ENCODE results near the gene NADSYN1. TPM values are rescaled to one million over a fixed set of nuclear protein-coding genes. Genes with fewer than 3 reads are reported as not detected.

NADSYN1 gene
- total RNA-seq, 1 donor from 2014 or later, result 91.3 TPM

DNA sequence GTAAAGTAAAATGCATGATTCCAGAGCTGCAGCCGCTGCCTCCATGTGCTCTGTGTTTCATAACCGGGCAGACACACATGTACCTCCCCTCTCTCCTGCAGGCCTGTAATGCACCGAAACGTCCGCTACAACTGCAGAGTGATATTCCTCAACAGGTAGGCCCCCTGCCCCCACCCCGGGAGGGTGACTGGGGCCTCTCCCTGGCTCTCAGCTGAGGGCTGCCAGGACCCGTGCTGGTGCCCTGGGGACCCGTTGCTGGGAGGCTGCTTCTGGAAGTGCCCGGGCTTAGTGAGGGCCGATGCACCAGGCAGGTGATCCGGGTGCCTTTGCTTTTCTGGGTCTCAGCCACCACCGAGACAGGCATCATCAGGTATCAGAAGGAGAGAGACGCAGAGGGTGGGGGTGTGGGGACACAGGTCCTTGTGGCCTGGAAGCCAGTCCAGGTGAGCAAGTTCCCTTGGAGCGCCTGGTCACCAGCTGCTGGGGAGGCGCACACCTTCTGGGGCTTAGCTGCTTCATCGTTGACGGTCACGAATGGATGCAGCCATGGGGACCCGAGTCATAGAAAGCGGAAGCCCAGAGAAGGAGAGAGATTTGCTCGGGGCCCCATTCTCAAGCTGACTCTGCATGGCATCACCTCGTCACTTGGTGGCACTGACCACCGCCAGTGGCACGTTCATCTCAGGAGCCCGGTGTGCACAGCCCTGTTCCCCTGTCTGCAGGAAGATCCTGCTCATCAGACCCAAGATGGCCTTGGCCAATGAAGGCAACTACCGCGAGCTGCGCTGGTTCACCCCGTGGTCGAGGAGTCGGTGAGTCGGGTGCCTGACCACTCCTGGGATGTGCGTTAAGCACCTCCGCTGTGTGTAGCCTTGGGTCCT, 10.6 kb downstream of the NADSYN1 start:
- no peak overlapping the region for H3K4me3 ChIP-seq
- intact Hi-C loops (cut with DNase I), result no loop called here
- no peak for TF ChIP-seq CTCF (IDR thresholded peaks at IDR 0.05)
- DNase-seq, result no peak
- no peaks in the 10 kb centered on the region for H3K27me3 ChIP-seq
- H3K27ac ChIP-seq, result no peak overlapping the region
- no peaks in the 10 kb centered on the region for H3K9me3 ChIP-seq
- H3K36me3 ChIP-seq, result peaks cover 75% of the 10 kb centered on the region
- no peak for ATAC-seq
- H3K4me1 ChIP-seq, result no peaks in the 10 kb centered on the region

- Histone ChIP-seq H3K27me3 (no peaks in the 10 kb centered on the region), H3K36me3 (peaks cover 60% of the 10 kb centered on the region), H3K4me1 (no peaks in the 10 kb centered on the region), H3K9me3 (no peaks in the 10 kb centered on the region), H3K4me3 (no peak overlapping the region), H3K27ac (no peak overlapping the region)
- no peak for TF ChIP-seq CTCF (IDR thresholded peaks at IDR 0.05)
- ATAC-seq, result no peak
- intact Hi-C loops (cut with DNase I), result no loop called here
- DNase-seq, result no peak
Measured at GRCh38 chr11:71465054-71465453, 12.1 kb downstream of the NADSYN1 start.

GRCh38 chr11:71466358-71466757, 13.4 kb downstream of the NADSYN1 start:
- no peaks in the 10 kb centered on the region for H3K4me1 ChIP-seq
- ATAC-seq, result no peak
- no peak overlapping the region for H3K4me3 ChIP-seq
- peaks cover 49% of the 10 kb centered on the region for H3K36me3 ChIP-seq
- H3K27me3 ChIP-seq, result no peaks in the 10 kb centered on the region
- DNase-seq, result no peak
- no peaks in the 10 kb centered on the region for H3K9me3 ChIP-seq
- TF ChIP-seq CTCF (IDR thresholded peaks at IDR 0.05), result no peak
- no peak overlapping the region for H3K27ac ChIP-seq
- intact Hi-C loops (cut with DNase I), result no loop called here

GRCh38 chr11:71467164-71467563, 14.2 kb downstream of the NADSYN1 start:
- H3K4me3 ChIP-seq, result no peak overlapping the region
- H3K27me3 ChIP-seq, result no peaks in the 10 kb centered on the region
- no peak for ATAC-seq
- no peak for TF ChIP-seq CTCF (IDR thresholded peaks at IDR 0.05)
- intact Hi-C loops (cut with DNase I), result no loop called here
- H3K4me1 ChIP-seq, result no peaks in the 10 kb centered on the region
- H3K9me3 ChIP-seq, result no peaks in the 10 kb centered on the region
- no peak overlapping the region for H3K27ac ChIP-seq
- DNase-seq, result no peak
- H3K36me3 ChIP-seq, result peaks cover 49% of the 10 kb centered on the region

GRCh38 chr11:71470946-71471345, 17.9 kb downstream of the NADSYN1 start:
- H3K4me1 ChIP-seq, result no peaks in the 10 kb centered on the region
- no peaks in the 10 kb centered on the region for H3K27me3 ChIP-seq
- H3K9me3 ChIP-seq, result no peaks in the 10 kb centered on the region
- ATAC-seq (no peak), DNase-seq (no peak)
- intact Hi-C loops (cut with DNase I), result no loop called here
- no peak for TF ChIP-seq CTCF (IDR thresholded peaks at IDR 0.05)
- H3K4me3 ChIP-seq, result no peak overlapping the region
- peaks cover 65% of the 10 kb centered on the region for H3K36me3 ChIP-seq
- H3K27ac ChIP-seq, result no peak overlapping the region

All from upper lobe of right lung (tissue), 1 donor.